Neural cell (in vitro differentiated cells): ENCODE data around the gene BARD1. TPM values are rescaled to one million over a fixed set of nuclear protein-coding genes. Genes with fewer than 3 reads are reported as not detected.
"Not testable (repeated sequence)": the region's sequence is repeated elsewhere in the genome, so short reads cannot be mapped to it uniquely, and the experiment has no call there.

Experiments
- H2AFZ ChIP-seq: fragments of 200-600, 300-800 bp; sonication (generic), shearing (Covaris generic); 2 replicates; pipeline ENCODE4 v1.6.0; 2014; ENCODE audit warnings: low read depth, mild to moderate bottlenecking, antibody characterized with exemption, low read length, moderate library complexity
- H3F3A ChIP-seq: fragments of 200-600 bp; shearing (Covaris generic); 2 replicates; pipeline ENCODE4 v1.6.1; 2016; ENCODE audit warnings: mild to moderate bottlenecking, moderate library complexity, mixed read lengths, antibody characterized with exemption, low read length; ENCODE audit not compliant: insufficient read depth, poor library complexity, severe bottlenecking
- H3K27ac ChIP-seq: fragments of 200-600, 300-800 bp; sonication (generic), shearing (Covaris generic); 2 replicates; pipeline ENCODE4 v1.5.1; 2014; ENCODE audit warnings: mild to moderate bottlenecking, low read length, moderate library complexity
- H3K27me3 ChIP-seq: fragments of 300-800, 200-600 bp; sonication (generic), shearing (Covaris generic); 2 replicates; pipeline ENCODE4 v1.6.0; 2014; ENCODE audit warnings: mild to moderate bottlenecking, low read depth, low read length, moderate library complexity; ENCODE audit not compliant: insufficient read depth
- H3K36me3 ChIP-seq: fragments of 300-800, 200-600 bp; sonication (generic), shearing (Covaris generic); 2 replicates; pipeline ENCODE4 v1.5.1; 2014; ENCODE audit warnings: mild to moderate bottlenecking, antibody characterized with exemption, low read length, moderate library complexity; ENCODE audit not compliant: insufficient read depth
- H3K4me2 ChIP-seq: fragments of 300-800, 200-600 bp; sonication (generic), shearing (Covaris generic); 2 replicates; pipeline ENCODE4 v1.6.0; 2014; ENCODE audit warnings: mild to moderate bottlenecking, low read length
- H3K4me3 ChIP-seq: fragments of 300-800, 200-600 bp; sonication (generic), shearing (Covaris generic); 2 replicates; pipeline ENCODE4 v1.5.1; 2014; ENCODE audit warnings: mild to moderate bottlenecking, low read length, moderate library complexity
- H3K79me2 ChIP-seq: fragments of 200-600 bp; shearing (Covaris generic); replicated peaks from 2 replicates; pipeline ENCODE4 v1.6.0; 2014; ENCODE audit warnings: mild to moderate bottlenecking, low read length, moderate library complexity; ENCODE audit not compliant: insufficient read depth
- H3K9ac ChIP-seq: fragments of 300-800, 200-600 bp; sonication (generic), shearing (Covaris generic); 2 replicates; pipeline ENCODE4 v1.6.1; 2016; ENCODE audit warnings: mild to moderate bottlenecking, low read length, mixed read lengths
- H3K9me2 ChIP-seq: fragments of 200-600 bp; shearing (Covaris generic); 2 replicates; pipeline ENCODE4 v1.6.1; 2016; ENCODE audit warnings: mild to moderate bottlenecking, low read length, mixed read lengths; ENCODE audit not compliant: insufficient read depth
- H3K9me3 ChIP-seq: fragments of 200-600, 300-800 bp; sonication (generic), shearing (Covaris generic); 2 replicates; pipeline ENCODE4 v1.6.1; 2016; ENCODE audit warnings: mild to moderate bottlenecking, mixed run types, low read length, moderate library complexity, mixed read lengths
- H4K20me1 ChIP-seq: fragments of 200-600 bp; shearing (Covaris generic); 2 replicates; pipeline ENCODE4 v1.6.1; 2016; ENCODE audit warnings: mild to moderate bottlenecking, mixed run types; ENCODE audit not compliant: insufficient read depth
- CTCF ChIP-seq: fragments of 450-650 bp; IDR thresholded peaks from 2 replicates; pipeline ENCODE4 v1.5.1; 2014; ENCODE audit warnings: antibody characterized with exemption, mild to moderate bottlenecking, moderate library complexity; ENCODE audit not compliant: poor library complexity, severe bottlenecking
- EP300 ChIP-seq: fragments of 450-650 bp; conservative IDR thresholded peaks from 2 replicates; pipeline ENCODE4 v1.6.1; 2014; ENCODE audit warnings: antibody characterized with exemption, mild to moderate bottlenecking, moderate library complexity; ENCODE audit not compliant: poor library complexity, severe bottlenecking
- EZH2 ChIP-seq: fragments of 200-600, 300-800 bp; shearing (Covaris generic), sonication (generic); IDR thresholded peaks from 2 replicates; pipeline ENCODE4 v1.6.1; 2014; ENCODE audit warnings: antibody characterized with exemption, low read length, borderline replicate concordance, mild to moderate bottlenecking; ENCODE audit not compliant: insufficient read depth, poor library complexity, severe bottlenecking
- MXI1 ChIP-seq: fragments of 450-650 bp; conservative IDR thresholded peaks from 2 replicates; pipeline ENCODE4 v1.6.1; 2014; ENCODE audit warnings: antibody characterized with exemption, mild to moderate bottlenecking; ENCODE audit not compliant: poor library complexity, severe bottlenecking
- POLR2AphosphoS5 ChIP-seq: IDR thresholded peaks from 2 replicates; pipeline ENCODE4 v1.6.1; 2012
- RAD21 ChIP-seq: fragments of 450-650 bp; conservative IDR thresholded peaks from 2 replicates; pipeline ENCODE4 v1.6.1; 2014; ENCODE audit warnings: antibody characterized with exemption, mild to moderate bottlenecking, moderate library complexity
- REST ChIP-seq: IDR thresholded peaks from 2 replicates; pipeline ENCODE4 v1.6.1; 2012; ENCODE audit warnings: borderline replicate concordance
- SMC3 ChIP-seq: fragments of 450-650 bp; conservative IDR thresholded peaks from 2 replicates; pipeline ENCODE4 v1.6.1; 2014; ENCODE audit warnings: antibody characterized with exemption, mild to moderate bottlenecking, moderate library complexity; ENCODE audit not compliant: poor library complexity
- TAF1 ChIP-seq: IDR thresholded peaks from 2 replicates; pipeline ENCODE4 v1.6.1; 2012; ENCODE audit warnings: low read depth
- polyA plus RNA-seq: library from polyadenylated mRNA; depleted of rRNA; stranded (reverse); fragments of >200 nt; gene quantifications from 2 replicates; pipeline ENCODE4 v1.2.3, GENCODE V29; 2014

BARD1 gene
- polyA plus RNA-seq, 1 donor from 2014 or later = 0.57 TPM

- not testable (repeated sequence) for H4K20me1 ChIP-seq, H3K36me3 ChIP-seq, H3K9me2 ChIP-seq, H3K4me3 ChIP-seq, H2AFZ ChIP-seq, H3K4me2 ChIP-seq, H3K27ac ChIP-seq, H3K9ac ChIP-seq, H3K27me3 ChIP-seq, H3F3A ChIP-seq, H3K79me2 ChIP-seq, H3K9me3 ChIP-seq
Observed at GRCh38 chr2:214683557-214683956, 125.9 kb downstream of the BARD1 start.

GRCh38 chr2:214679736-214680135 is 129.7 kb downstream of the BARD1 start:
- Histone ChIP-seq H3K27ac (no peak overlapping the region), H3K4me3 (no peak overlapping the region), H3K9me2 (no peaks in the 10 kb centered on the region), H3K9ac (no peak overlapping the region), H3K9me3 (no peaks in the 10 kb centered on the region), H3K36me3 (no peaks in the 10 kb centered on the region), H3K27me3 (no peaks in the 10 kb centered on the region), H3K4me2 (no peak overlapping the region), H3F3A (no peaks in the 10 kb centered on the region), H2AFZ (no peak overlapping the region), H4K20me1 (no peaks in the 10 kb centered on the region), H3K79me2 (no peaks in the 10 kb centered on the region)
- no peak for TF ChIP-seq RAD21
- TF ChIP-seq POLR2AphosphoS5 = no peak
- no peak for TF ChIP-seq MXI1
- TF ChIP-seq TAF1 = no peak
- no peak for TF ChIP-seq SMC3
- no peak for TF ChIP-seq EZH2
- TF ChIP-seq CTCF = no peak
- no peak for TF ChIP-seq EP300

GRCh38 chr2:214676421-214677089 is 132.9 kb downstream of the BARD1 start:
- no peaks in the 10 kb centered on the region for H3K79me2 ChIP-seq
- no peaks in the 10 kb centered on the region for H4K20me1 ChIP-seq
- H2AFZ ChIP-seq = no peak overlapping the region
- no peaks in the 10 kb centered on the region for H3K27me3 ChIP-seq
- no peaks in the 10 kb centered on the region for H3F3A ChIP-seq
- no peak overlapping the region for H3K4me2 ChIP-seq
- no peaks in the 10 kb centered on the region for H3K36me3 ChIP-seq
- H3K9me3 ChIP-seq = no peaks in the 10 kb centered on the region
- no peak for TF ChIP-seq POLR2AphosphoS5
- TF ChIP-seq MXI1 = no peak
- no peak for TF ChIP-seq SMC3
- no peak for TF ChIP-seq EZH2
- no peak for TF ChIP-seq RAD21
- TF ChIP-seq EP300 = no peak
- TF ChIP-seq TAF1 = no peak
- TF ChIP-seq REST = no peak
- no peak for TF ChIP-seq CTCF
- no peak overlapping the region for H3K27ac ChIP-seq
- H3K9me2 ChIP-seq = no peaks in the 10 kb centered on the region
- no peak overlapping the region for H3K9ac ChIP-seq
- no peak overlapping the region for H3K4me3 ChIP-seq
